ENCODE results near the gene ZBBX.

GRCh38 chr3:167274141-167274874 lies 105.8 kb downstream of the ZBBX start:
- TF ChIP-seq CTCF (IDR thresholded peaks at IDR 0.05): no peak
- TF ChIP-seq USF2 (IDR thresholded peaks at IDR 0.05): no peak
- no peak for TF ChIP-seq PBX3 (IDR thresholded peaks at IDR 0.05)
- no peak for TF ChIP-seq REST (IDR thresholded peaks at IDR 0.05)
- TF ChIP-seq JUN (IDR thresholded peaks at IDR 0.05): no peak
- TF ChIP-seq POLR2A (IDR thresholded peaks at IDR 0.05; ENCODE audit: low read length): no peak

Data from A549 (cell line).